ENCODE data around the gene SORCS2. TPM values are rescaled to one million over a fixed set of nuclear protein-coding genes. Genes with fewer than 3 reads are reported as not detected.

Gene SORCS2
- total RNA-seq, 2 donors from 2014 or later = 0.54 to 0.74 TPM

DNA sequence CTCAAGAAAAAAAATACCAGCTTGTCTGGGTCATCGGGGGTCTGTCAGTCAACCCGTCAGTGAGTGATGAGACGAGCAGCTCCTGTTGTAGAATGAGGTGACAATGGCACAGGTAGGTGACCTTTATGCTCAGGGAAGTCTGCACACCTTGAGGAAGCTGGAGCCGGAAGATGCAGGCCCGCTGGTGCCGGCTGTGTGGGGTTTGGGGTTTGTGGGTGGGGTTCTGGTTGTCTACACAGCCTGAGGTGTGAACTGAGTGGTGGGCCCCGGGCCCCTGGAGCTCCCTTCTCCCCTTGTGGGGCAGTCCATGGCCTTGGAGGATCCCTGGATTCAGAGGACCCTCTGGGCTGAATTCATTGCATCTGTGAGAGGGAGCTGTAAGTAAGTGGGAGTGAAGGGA is 75.5 kb downstream of the SORCS2 start:
- Histone ChIP-seq H3K27me3 (no peaks in the 10 kb centered on the region), H3K4me3 (no peak overlapping the region)
- TF ChIP-seq, protein P1, sequence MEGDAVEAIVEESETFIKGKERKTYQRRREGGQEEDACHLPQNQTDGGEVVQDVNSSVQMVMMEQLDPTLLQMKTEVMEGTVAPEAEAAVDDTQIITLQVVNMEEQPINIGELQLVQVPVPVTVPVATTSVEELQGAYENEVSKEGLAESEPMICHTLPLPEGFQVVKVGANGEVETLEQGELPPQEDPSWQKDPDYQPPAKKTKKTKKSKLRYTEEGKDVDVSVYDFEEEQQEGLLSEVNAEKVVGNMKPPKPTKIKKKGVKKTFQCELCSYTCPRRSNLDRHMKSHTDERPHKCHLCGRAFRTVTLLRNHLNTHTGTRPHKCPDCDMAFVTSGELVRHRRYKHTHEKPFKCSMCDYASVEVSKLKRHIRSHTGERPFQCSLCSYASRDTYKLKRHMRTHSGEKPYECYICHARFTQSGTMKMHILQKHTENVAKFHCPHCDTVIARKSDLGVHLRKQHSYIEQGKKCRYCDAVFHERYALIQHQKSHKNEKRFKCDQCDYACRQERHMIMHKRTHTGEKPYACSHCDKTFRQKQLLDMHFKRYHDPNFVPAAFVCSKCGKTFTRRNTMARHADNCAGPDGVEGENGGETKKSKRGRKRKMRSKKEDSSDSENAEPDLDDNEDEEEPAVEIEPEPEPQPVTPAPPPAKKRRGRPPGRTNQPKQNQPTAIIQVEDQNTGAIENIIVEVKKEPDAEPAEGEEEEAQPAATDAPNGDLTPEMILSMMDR (IDR thresholded peaks at IDR 0.05) = no peak

DNA sequence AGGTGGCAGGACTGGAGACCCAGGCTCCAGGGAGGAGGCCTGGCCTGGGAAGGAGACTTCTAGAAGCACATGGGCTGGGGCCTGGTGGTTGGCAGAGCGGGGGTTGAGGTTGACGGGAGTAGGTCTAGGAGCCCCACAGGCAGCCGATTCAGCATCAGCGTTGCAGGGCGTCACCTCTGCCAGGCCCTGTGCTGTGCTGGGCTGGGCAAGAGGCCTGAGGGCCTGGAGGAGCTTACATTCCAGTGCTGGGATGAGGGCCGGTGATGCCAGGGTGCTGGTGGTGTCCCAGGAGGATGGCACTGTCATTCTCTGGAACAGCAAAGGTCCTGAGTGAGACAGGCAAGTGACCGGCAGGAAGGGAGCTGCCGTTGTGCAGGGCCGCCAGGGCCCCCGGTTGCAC is 76.6 kb downstream of the SORCS2 start:
- intact Hi-C loops (cut with DNase I) = no loop called here

More for the DNA sequence above, 75.5 kb downstream of the SORCS2 start:
- Histone ChIP-seq H3K9me3 (no peaks in the 10 kb centered on the region), H3K27ac (no peak overlapping the region), H3K9ac (ENCODE audit: low read depth in 2 of 2, low read length in 2 of 2) (no peak overlapping the region), H3K4me1 (no peaks in the 10 kb centered on the region), H3K36me3 (no peaks in the 10 kb centered on the region)
- no peak for DNase-seq
- intact Hi-C loops (cut with DNase I) = no loop called here

DNA sequence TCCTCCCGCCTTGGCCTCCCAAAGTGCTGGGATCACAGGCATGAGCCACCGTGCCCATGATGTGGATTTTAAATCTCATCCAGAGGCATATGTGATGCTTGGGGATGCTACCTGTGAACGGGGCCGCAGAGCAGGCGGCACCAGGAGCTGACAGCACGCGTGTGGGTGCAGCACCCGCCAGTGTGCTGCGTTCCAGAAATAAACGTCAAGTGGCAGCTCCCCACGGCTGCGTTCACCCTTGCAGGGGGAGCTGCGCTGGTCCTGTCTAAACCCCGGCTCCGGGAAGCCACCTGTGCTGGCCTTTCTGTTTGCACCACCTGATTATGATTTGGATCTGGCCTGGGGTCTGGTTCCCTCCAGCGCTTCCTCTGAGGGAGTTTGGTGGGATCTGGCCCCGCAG is 77.8 kb downstream of the SORCS2 start:
- DNase-seq = no peak
- Histone ChIP-seq H3K4me1 (no peaks in the 10 kb centered on the region), H3K27ac (no peak overlapping the region), H3K27me3 (no peaks in the 10 kb centered on the region), H3K9me3 (no peaks in the 10 kb centered on the region), H3K4me3 (no peak overlapping the region), H3K36me3 (no peaks in the 10 kb centered on the region), H3K9ac (ENCODE audit: low read depth in 2 of 2, low read length in 2 of 2) (no peak overlapping the region)
- TF ChIP-seq, protein P1 (IDR thresholded peaks at IDR 0.05) = no peak
- intact Hi-C loops (cut with DNase I) = no loop called here

More for the DNA sequence above, 76.6 kb downstream of the SORCS2 start:
- Histone ChIP-seq H3K4me3 (no peak overlapping the region), H3K27ac (no peak overlapping the region), H3K36me3 (no peaks in the 10 kb centered on the region), H3K9ac (ENCODE audit: low read depth in 2 of 2, low read length in 2 of 2) (no peak overlapping the region), H3K9me3 (no peaks in the 10 kb centered on the region), H3K4me1 (no peaks in the 10 kb centered on the region), H3K27me3 (no peaks in the 10 kb centered on the region)
- TF ChIP-seq, protein P1 (IDR thresholded peaks at IDR 0.05) = no peak
- DNase-seq = no peak

DNA sequence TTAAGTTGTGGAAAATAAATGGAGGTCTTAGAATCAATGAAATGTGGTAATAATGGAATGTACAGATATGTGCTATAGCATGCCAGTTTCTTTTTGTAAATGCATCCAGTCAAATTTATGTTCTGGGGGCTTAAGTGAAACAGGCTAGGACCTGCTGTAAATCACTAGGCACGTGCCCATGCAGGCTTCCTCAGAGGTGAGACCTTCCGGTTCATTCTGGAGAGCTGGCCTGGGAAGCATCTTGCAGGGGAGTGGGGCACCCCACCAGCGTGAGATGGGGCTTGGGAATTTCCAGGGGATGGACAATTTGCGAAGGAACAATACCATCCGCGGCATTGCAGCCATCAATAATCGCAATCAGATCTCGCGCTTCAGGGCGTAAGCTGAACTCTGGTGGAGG is 80.1 kb downstream of the SORCS2 start:
- H3K4me3 ChIP-seq = no peak overlapping the region
- no peaks in the 10 kb centered on the region for H3K36me3 ChIP-seq
- H3K27me3 ChIP-seq = no peaks in the 10 kb centered on the region
- DNase-seq = no peak
- no peak overlapping the region for H3K27ac ChIP-seq
- intact Hi-C loops (cut with DNase I) = no loop called here
- no peaks in the 10 kb centered on the region for H3K4me1 ChIP-seq
- H3K9me3 ChIP-seq = no peaks in the 10 kb centered on the region
- no peak overlapping the region for H3K9ac ChIP-seq (ENCODE audit: low read depth in 2 of 2, low read length in 2 of 2)
- TF ChIP-seq, protein P1 (IDR thresholded peaks at IDR 0.05) = no peak

DNA sequence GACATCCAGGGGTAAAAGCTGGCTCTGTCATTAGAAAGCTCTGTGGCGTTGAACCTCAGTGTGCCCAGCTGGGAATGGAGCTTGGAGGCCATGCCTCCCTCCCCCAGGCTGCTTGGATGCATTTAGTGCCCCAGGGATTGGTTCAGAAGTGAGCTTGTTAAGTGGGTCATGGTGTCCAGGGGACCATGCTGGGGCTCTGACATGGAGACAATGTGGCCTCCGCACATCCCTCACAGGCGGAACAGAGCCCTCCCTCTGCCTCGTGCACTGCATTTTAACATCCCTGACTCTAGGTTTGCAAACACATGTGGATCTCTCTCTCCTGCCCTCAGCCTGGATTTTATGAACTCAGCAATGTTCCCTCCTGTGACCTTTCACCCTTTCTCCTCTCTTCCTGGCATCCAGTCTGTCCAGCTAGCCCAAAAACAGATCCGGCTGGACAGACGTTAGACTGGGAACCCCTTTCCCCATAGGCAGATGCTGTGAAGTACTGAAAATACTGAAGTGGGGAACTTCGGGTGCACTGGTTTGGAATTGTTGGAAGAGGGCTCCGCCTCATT is 81.5 kb downstream of the SORCS2 start:
- no peak for DNase-seq
- intact Hi-C loops (cut with DNase I) = no loop called here
- Histone ChIP-seq H3K27me3 (no peaks in the 10 kb centered on the region), H3K4me1 (no peaks in the 10 kb centered on the region), H3K27ac (no peak overlapping the region), H3K36me3 (no peaks in the 10 kb centered on the region), H3K4me3 (no peak overlapping the region), H3K9me3 (no peaks in the 10 kb centered on the region), H3K9ac (ENCODE audit: low read depth in 2 of 2, low read length in 2 of 2) (no peak overlapping the region)
- TF ChIP-seq, protein P1 (IDR thresholded peaks at IDR 0.05) = no peak
